HepG2 (cell line): Measurements from ENCODE around the gene HPCAL1. TPM values are rescaled to one million over a fixed set of nuclear protein-coding genes. Genes with fewer than 3 reads are reported as not detected.
A peak's percentile ranks its signal among the peaks of the same experiment; 100 is the strongest.

Experiments used
- AFF4 ChIP-seq: sonication (generic); formaldehyde crosslinking; IDR thresholded peaks from 2 replicates; pipeline ENCODE4 v1.4.0; 2020; ENCODE audit warnings: missing genetic modification reagents
- BRCA1 ChIP-seq: sonication (generic); formaldehyde crosslinking; IDR thresholded peaks from 2 replicates; pipeline ENCODE4 v1.4.0; 2020; ENCODE audit warnings: missing genetic modification reagents
- CCDC6 ChIP-seq: sonication (generic); formaldehyde crosslinking; IDR thresholded peaks from 2 replicates; pipeline ENCODE4 v1.8.1; 2022; ENCODE audit warnings: mild to moderate bottlenecking, missing genetic modification reagents, moderate library complexity
- DBP ChIP-seq: sonication (generic); formaldehyde crosslinking; IDR thresholded peaks from 2 replicates; pipeline ENCODE4 v1.4.0; 2020; ENCODE audit warnings: missing genetic modification reagents; ENCODE audit errors: not compliant biosample characterization
- HMGXB3 ChIP-seq: sonication (generic); formaldehyde crosslinking; IDR thresholded peaks from 2 replicates; pipeline ENCODE4 v1.4.0; 2020; ENCODE audit warnings: missing genetic modification reagents, borderline replicate concordance
- NKX3-1 ChIP-seq: sonication (generic); formaldehyde crosslinking; IDR thresholded peaks from 2 replicates; pipeline ENCODE4 v1.5.0; 2020; ENCODE audit warnings: missing genetic modification reagents
- SIX4 ChIP-seq: sonication (generic); formaldehyde crosslinking; IDR thresholded peaks from 2 replicates; pipeline ENCODE4 v1.4.0; 2020; ENCODE audit warnings: missing genetic modification reagents
- THAP9 ChIP-seq: sonication (generic); formaldehyde crosslinking; IDR thresholded peaks from 2 replicates; pipeline ENCODE4; 2020; ENCODE audit warnings: missing genetic modification reagents, mild to moderate bottlenecking, borderline replicate concordance
- ZBTB26 ChIP-seq: IDR thresholded peaks from 2 replicates; pipeline ENCODE4 v1.6.1; 2016; ENCODE audit warnings: missing compliant biosample characterization, missing genetic modification reagents, borderline replicate concordance
- ZFP36L1 ChIP-seq: sonication (generic); formaldehyde crosslinking; IDR thresholded peaks from 2 replicates; pipeline ENCODE4 v1.8.0; 2022; ENCODE audit warnings: mild to moderate bottlenecking, missing genetic modification reagents, moderate library complexity
- ZNF160 ChIP-seq: sonication (generic); formaldehyde crosslinking; IDR thresholded peaks from 2 replicates; pipeline ENCODE4 v1.8.0; 2022; ENCODE audit warnings: mild to moderate bottlenecking, inconsistent platforms, missing genetic modification reagents
- ZNF3 ChIP-seq: IDR thresholded peaks from 2 replicates; pipeline ENCODE4 v1.7.0; 2017; ENCODE audit warnings: inconsistent platforms
- ZNF44 ChIP-seq: sonication (generic); formaldehyde crosslinking; IDR thresholded peaks from 2 replicates; pipeline ENCODE4 v1.5.1; 2020; ENCODE audit warnings: mild to moderate bottlenecking, missing genetic modification reagents
- ZNF782 ChIP-seq: sonication (generic); formaldehyde crosslinking; IDR thresholded peaks from 2 replicates; pipeline ENCODE4 v1.4.0; 2020; ENCODE audit warnings: missing genetic modification reagents, mild to moderate bottlenecking, borderline replicate concordance
- ZNF790 ChIP-seq: sonication (generic); formaldehyde crosslinking; IDR thresholded peaks from 2 replicates; pipeline ENCODE4 v1.8.0; 2022; ENCODE audit warnings: missing genetic modification reagents, mild to moderate bottlenecking, borderline replicate concordance
- polyA plus RNA-seq, 8 experiments: library from polyadenylated mRNA; depleted of rRNA in 3 of 8; stranded (reverse) in 7 of 8; unstranded in 1 of 8; fragments of >200 nt; fragmentation: Illumina TruSeq in 4 of 8; extraction: Trizol in 4 of 8; gene quantifications; 2 replicates each; pipeline versions ENCODE4 v1.2.1 to v1.2.3, GENCODE V29; 2011 to 2016; ENCODE audit warnings: low read depth in 4 of 8, missing spikeins in 1 of 8, mixed read lengths in 1 of 8; ENCODE audit not compliant: insufficient read depth in 1 of 8
- total RNA-seq, 5 experiments: library from RNA; depleted of rRNA; stranded (reverse); fragments of >200 nt; fragmentation: Illumina TruSeq; extraction: Trizol; gene quantifications; 2 replicates each; pipeline ENCODE4 v1.2.3, GENCODE V29; 2016; ENCODE audit warnings: low read depth in 1 of 5

The HPCAL1 gene
- total and polyA plus RNA-seq, 2 of the 13 experiments (the other 11 are each of a cell fraction or from before 2014, with no cell fraction given), result 29.5 to 29.9 TPM

- TF ChIP-seq AFF4 (CRISPR knock-in tag), result peak; percentile 16; the same call in 1 of the 2 replicates
- peak; percentile 86; the same call in 1 of the 2 replicates for TF ChIP-seq ZFP36L1 (CRISPR knock-in tag)
- no peak for TF ChIP-seq ZNF3 (CRISPR knock-in tag)
- peak; percentile 60 for TF ChIP-seq DBP (CRISPR knock-in tag)
- TF ChIP-seq HMGXB3, result no peak
- TF ChIP-seq ZNF782 (CRISPR knock-in tag), result no peak
- TF ChIP-seq CCDC6 (CRISPR knock-in tag), result peak; percentile 75; the same call in 1 of the 2 replicates
- no peak for TF ChIP-seq ZNF160
- TF ChIP-seq ZNF44 (CRISPR knock-in tag), result no peak
- 0 out of 2 replicates have a peak, but pooled peaks have one; percentile 5 for TF ChIP-seq NKX3-1 (CRISPR knock-in tag)
- peak; percentile 6; the same call in 1 of the 2 replicates for TF ChIP-seq SIX4 (CRISPR knock-in tag)
- TF ChIP-seq BRCA1 (CRISPR knock-in tag), result no peak
- peak; percentile 64 for TF ChIP-seq THAP9 (CRISPR knock-in tag)
- TF ChIP-seq ZNF790, result 0 out of 2 replicates have a peak, but pooled peaks have one; percentile 17
- TF ChIP-seq ZBTB26 (CRISPR knock-in tag), result no peak
These were observed 23.8 kb upstream of the HPCAL1 start (continued) for GRCh38 chr2:10278763-10279471.
